K562 (cell line): ENCODE measurements around the gene NRAP. TPM values are rescaled to one million over a fixed set of nuclear protein-coding genes. Genes with fewer than 3 reads are reported as not detected.

Source experiments
- BHLHE40 ChIP-seq: IDR thresholded peaks from 2 replicates; pipeline ENCODE4 v1.6.1; 2011; ENCODE audit warnings: low read length, improper control_type of control experiment
- ELF4 ChIP-seq: fragments of 450-650 bp; formaldehyde crosslinking; IDR thresholded peaks from 2 replicates; pipeline ENCODE4 v1.4.0; 2022; ENCODE audit warnings: missing genetic modification characterization
- GABPB2 ChIP-seq: fragments of 250-450 bp; sonication (Bioruptor Pico); conservative IDR thresholded peaks from 2 replicates; pipeline ENCODE4 v1.5.1; 2021; ENCODE audit warnings: mild to moderate bottlenecking
- HDAC3 ChIP-seq: fragments of 450-650 bp; IDR thresholded peaks from 2 replicates; pipeline ENCODE4 v1.6.1; 2018; ENCODE audit warnings: borderline replicate concordance, mild to moderate bottlenecking, moderate library complexity; ENCODE audit not compliant: partially characterized antibody
- MAFK ChIP-seq: IDR thresholded peaks from 2 replicates; pipeline ENCODE4 v1.6.1; 2011; ENCODE audit warnings: low read length, improper control_type of control experiment
- MGA ChIP-seq: fragments of 450-650 bp; IDR thresholded peaks from 2 replicates; pipeline ENCODE4 v1.6.1; 2016; ENCODE audit warnings: mild to moderate bottlenecking, moderate library complexity
- RFX1 ChIP-seq: fragments of 450-650 bp; IDR thresholded peaks from 2 replicates; pipeline ENCODE4 v1.6.1; 2016; ENCODE audit warnings: mild to moderate bottlenecking, moderate library complexity
- SRSF7 ChIP-seq: fragments of 200-400 bp; formaldehyde crosslinking; optimal IDR thresholded peaks from 2 replicates; pipeline ENCODE3; 2017; ENCODE audit warnings: mild to moderate bottlenecking, low read depth, low read length
- ZFP91 ChIP-seq: sonication (generic); formaldehyde crosslinking; IDR thresholded peaks from 2 replicates; pipeline ENCODE4 v1.8.0; 2022; ENCODE audit warnings: mild to moderate bottlenecking, missing genetic modification reagents
- ZNF146 ChIP-seq: IDR thresholded peaks from one replicate; pipeline ENCODE4 v1.6.1; 2018; ENCODE audit warnings: missing compliant biosample characterization; ENCODE audit not compliant: unreplicated experiment
- ZNF431 ChIP-seq: sonication (generic); formaldehyde crosslinking; IDR thresholded peaks from 2 replicates; pipeline ENCODE4 v1.8.0; 2022; ENCODE audit warnings: mild to moderate bottlenecking, missing genetic modification reagents
- polyA plus RNA-seq, 8 experiments: library from polyadenylated mRNA; depleted of rRNA in 4 of 8; stranded (reverse) in 5 of 8; unstranded in 3 of 8; fragments of >200 nt; fragmentation: Nextera tagmentation in 2 of 8; fragmentation: Illumina TruSeq in 1 of 8; extraction: Ambion mirVana in 2 of 8; extraction: Trizol in 1 of 8; gene quantifications; 2 replicates each; pipeline versions ENCODE4 v1.2.1 to v1.2.3, GENCODE V29; 2011 to 2014; ENCODE audit warnings: inconsistent platforms in 1 of 8, missing spikeins in 1 of 8
- total RNA-seq, 7 experiments: library from RNA; depleted of rRNA in 6 of 7; stranded (reverse); fragments of >200 nt in 6 of 7; fragmentation: Illumina TruSeq in 2 of 7; extraction: Trizol in 2 of 7; gene quantifications; 2 replicates each; pipeline versions ENCODE4 v1.2.1 to v1.2.3, GENCODE V29; 2011 to 2021; ENCODE audit warnings: low replicate concordance in 1 of 7
- TF ChIP-seq, protein P1 (sequence below): fragments of 250-450 bp; sonication (Bioruptor Pico); IDR thresholded peaks from 2 replicates; pipeline ENCODE4 v1.9.0; 2021; ENCODE audit warnings: mild to moderate bottlenecking, inconsistent platforms

NRAP gene
- total and polyA plus RNA-seq, 9 of the 15 experiments (the other 6 are each of a cell fraction or from before 2014, with no cell fraction given) = not detected

DNA sequence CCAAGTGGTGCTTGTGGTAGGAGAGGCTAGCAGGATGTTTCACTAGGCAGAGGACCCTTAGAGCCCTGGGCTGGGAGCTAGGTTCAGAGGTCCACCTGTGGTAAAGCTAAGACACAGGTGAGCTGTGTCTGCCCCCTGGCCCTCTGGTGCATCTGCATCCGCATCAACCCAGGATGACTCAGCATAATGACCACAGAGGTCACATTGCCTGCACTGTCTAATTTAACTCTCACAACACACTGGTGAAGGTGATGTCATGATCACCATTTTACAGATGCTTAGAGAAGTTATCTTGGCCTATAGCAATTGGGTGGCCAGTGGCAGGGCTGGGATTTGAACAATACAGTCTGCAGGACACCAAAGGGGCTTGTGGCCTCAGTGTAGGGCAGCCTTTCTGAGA is 77.9 kb downstream of the NRAP start (continued):
- TF ChIP-seq MGA = no peak
- no peak for TF ChIP-seq ELF4 (CRISPR knock-in tag)
- no peak for TF ChIP-seq RFX1
- TF ChIP-seq HDAC3 = no peak
- TF ChIP-seq ZNF146 (CRISPR knock-in tag) = no peak
- TF ChIP-seq SRSF7 = no peak
- TF ChIP-seq ZFP91 = no peak
- no peak for TF ChIP-seq GABPB2 (CRISPR knock-in tag)
- TF ChIP-seq ZNF431 (CRISPR knock-in tag) = no peak
- no peak for TF ChIP-seq BHLHE40
- TF ChIP-seq, protein P1, sequence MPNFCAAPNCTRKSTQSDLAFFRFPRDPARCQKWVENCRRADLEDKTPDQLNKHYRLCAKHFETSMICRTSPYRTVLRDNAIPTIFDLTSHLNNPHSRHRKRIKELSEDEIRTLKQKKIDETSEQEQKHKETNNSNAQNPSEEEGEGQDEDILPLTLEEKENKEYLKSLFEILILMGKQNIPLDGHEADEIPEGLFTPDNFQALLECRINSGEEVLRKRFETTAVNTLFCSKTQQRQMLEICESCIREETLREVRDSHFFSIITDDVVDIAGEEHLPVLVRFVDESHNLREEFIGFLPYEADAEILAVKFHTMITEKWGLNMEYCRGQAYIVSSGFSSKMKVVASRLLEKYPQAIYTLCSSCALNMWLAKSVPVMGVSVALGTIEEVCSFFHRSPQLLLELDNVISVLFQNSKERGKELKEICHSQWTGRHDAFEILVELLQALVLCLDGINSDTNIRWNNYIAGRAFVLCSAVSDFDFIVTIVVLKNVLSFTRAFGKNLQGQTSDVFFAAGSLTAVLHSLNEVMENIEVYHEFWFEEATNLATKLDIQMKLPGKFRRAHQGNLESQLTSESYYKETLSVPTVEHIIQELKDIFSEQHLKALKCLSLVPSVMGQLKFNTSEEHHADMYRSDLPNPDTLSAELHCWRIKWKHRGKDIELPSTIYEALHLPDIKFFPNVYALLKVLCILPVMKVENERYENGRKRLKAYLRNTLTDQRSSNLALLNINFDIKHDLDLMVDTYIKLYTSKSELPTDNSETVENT (CRISPR knock-in tag) = no peak
- peak; percentile 69 for TF ChIP-seq MAFK
